HUES48 (cell line): Measurements from ENCODE around the gene PCDHGA1.
A peak's percentile ranks its signal among the peaks of the same experiment; 100 is the strongest.

ENCODE experiments used
- H3K27ac ChIP-seq: one replicate; pipeline ENCODE4 v1.7.0; 2013; ENCODE audit warnings: low read depth, low read length, inconsistent platforms
- H3K27me3 ChIP-seq: 2 replicates; pipeline ENCODE4 v1.6.1; 2013; ENCODE audit warnings: mild to moderate bottlenecking, low read length; ENCODE audit not compliant: control insufficient read depth, insufficient read depth
- H3K36me3 ChIP-seq: 2 replicates; pipeline ENCODE4 v1.6.1; 2013; ENCODE audit warnings: low read length; ENCODE audit not compliant: control insufficient read depth, insufficient read depth
- H3K4me1 ChIP-seq: 2 replicates; pipeline ENCODE4 v1.6.1; 2013; ENCODE audit warnings: mild to moderate bottlenecking, low read length; ENCODE audit not compliant: control insufficient read depth, insufficient read depth
- H3K4me3 ChIP-seq: 2 replicates; pipeline ENCODE4 v1.5.1; 2013; ENCODE audit warnings: mild to moderate bottlenecking, low read depth, low read length
- H3K9ac ChIP-seq: 2 replicates; pipeline ENCODE4 v1.6.1; 2013; ENCODE audit warnings: mild to moderate bottlenecking, low read depth, low read length, moderate library complexity
- H3K9me3 ChIP-seq: 2 replicates; pipeline ENCODE4 v1.6.1; 2013; ENCODE audit warnings: low read length; ENCODE audit not compliant: control insufficient read depth, insufficient read depth

Gene PCDHGA1

DNA sequence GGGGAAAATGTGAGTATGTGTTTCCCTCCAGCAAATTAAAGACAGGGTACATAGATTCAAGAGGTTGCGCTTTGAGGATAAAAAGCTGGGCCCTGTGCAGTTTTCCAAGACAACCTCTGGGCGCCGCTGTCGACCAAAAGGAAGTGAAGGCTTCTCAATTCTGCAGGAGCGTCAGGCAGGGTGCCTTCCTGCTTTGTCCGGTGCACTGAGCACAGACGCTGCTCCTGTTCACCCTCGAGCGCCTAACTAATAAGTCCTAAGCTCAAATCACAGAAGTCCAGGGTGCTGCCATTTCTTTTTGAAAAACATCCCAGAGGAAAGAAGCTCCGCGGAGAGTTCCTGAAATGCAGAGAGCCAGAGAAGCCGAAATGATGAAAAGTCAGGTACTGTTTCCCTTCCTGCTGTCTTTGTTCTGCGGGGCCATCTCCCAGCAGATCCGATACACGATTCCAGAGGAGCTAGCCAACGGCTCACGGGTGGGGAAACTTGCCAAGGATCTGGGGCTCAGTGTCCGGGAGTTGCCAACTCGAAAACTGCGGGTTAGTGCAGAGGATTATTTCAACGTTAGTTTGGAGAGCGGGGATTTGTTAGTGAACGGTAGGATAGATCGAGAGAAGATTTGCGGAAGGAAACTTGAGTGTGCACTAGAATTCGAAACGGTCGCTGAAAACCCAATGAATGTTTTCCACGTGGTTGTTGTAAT is 19.8 kb downstream of the PCDHGA1 start, which contains the start of gene PCDHGB1:
TSS of gene PCDHGB1 (plus strand) at position 183 of the 703 bp plus-strand sequence. CDS start at position 345, 162 bp downstream.
- H3K36me3 ChIP-seq = no peaks in the 10 kb centered on the region
- H3K4me3 ChIP-seq = peak within 1 kb of the TSS; percentile 27; the same call in 1 of the 2 replicates
- H3K9ac ChIP-seq = no peak within 1 kb of the TSS
- no peaks in the 10 kb centered on the region for H3K27me3 ChIP-seq
- no peak within 1 kb of the TSS for H3K27ac ChIP-seq
- no peaks in the 10 kb centered on the region for H3K4me1 ChIP-seq
- peaks cover 39% of the 10 kb centered on the region for H3K9me3 ChIP-seq

DNA sequence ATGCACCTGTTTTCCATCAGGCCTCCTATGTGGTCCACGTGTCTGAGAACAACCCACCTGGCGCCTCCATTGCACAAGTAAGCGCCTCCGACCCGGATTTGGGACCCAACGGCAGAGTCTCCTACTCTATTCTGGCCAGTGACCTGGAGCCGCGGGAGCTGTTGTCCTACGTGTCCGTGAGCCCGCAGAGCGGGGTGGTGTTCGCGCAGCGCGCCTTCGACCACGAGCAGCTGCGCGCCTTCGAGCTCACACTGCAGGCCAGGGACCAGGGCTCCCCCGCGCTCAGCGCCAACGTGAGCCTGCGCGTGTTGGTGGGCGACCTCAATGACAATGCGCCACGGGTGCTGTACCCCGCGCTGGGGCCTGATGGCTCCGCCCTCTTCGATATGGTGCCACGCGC is 21.3 kb downstream of the PCDHGA1 start:
- H3K4me1 ChIP-seq = no peaks in the 10 kb centered on the region
- no peak overlapping the region for H3K27ac ChIP-seq
- H3K9ac ChIP-seq = no peak overlapping the region
- H3K36me3 ChIP-seq = no peaks in the 10 kb centered on the region
- peaks cover 51% of the 10 kb centered on the region for H3K9me3 ChIP-seq
- no peaks in the 10 kb centered on the region for H3K27me3 ChIP-seq
- no peak overlapping the region for H3K4me3 ChIP-seq

DNA sequence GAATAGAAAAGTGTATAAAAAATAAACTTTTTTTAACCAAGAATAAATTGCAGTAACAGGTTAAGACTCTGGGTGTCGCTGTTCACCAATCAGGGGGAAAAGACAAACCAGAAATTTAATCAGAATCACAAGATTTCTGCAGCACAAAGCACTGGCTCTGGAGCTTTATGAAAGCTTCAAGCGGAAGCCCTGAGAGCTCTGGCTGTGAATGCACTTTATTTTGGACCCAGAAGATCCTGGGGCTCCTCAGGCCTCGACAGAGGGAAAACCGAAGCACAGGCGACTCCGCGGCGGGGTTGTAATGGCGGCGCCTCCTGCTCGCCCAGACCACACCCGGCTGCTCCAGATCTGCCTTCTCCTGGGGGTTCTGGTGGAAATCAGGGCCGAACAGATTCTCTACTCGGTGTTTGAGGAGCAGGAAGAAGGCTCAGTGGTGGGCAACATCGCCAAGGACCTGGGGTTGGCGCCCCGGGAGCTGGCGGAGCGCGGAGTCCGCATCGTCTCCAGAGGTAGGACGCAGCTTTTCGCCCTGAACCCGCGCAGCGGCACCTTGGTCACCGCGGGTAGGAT is 24.7 kb downstream of the PCDHGA1 start, which contains the start of gene PCDHGA4:
TSS of gene PCDHGA4 (plus strand) at position 122 of the 570 bp plus-strand sequence. CDS start at position 209, 87 bp downstream.
- peaks cover 49% of the 10 kb centered on the region for H3K9me3 ChIP-seq
- no peak within 1 kb of the TSS for H3K27ac ChIP-seq
- no peaks in the 10 kb centered on the region for H3K36me3 ChIP-seq
- H3K27me3 ChIP-seq = no peaks in the 10 kb centered on the region
- no peak within 1 kb of the TSS for H3K4me3 ChIP-seq
- H3K9ac ChIP-seq = no peak within 1 kb of the TSS
- H3K4me1 ChIP-seq = no peaks in the 10 kb centered on the region

DNA sequence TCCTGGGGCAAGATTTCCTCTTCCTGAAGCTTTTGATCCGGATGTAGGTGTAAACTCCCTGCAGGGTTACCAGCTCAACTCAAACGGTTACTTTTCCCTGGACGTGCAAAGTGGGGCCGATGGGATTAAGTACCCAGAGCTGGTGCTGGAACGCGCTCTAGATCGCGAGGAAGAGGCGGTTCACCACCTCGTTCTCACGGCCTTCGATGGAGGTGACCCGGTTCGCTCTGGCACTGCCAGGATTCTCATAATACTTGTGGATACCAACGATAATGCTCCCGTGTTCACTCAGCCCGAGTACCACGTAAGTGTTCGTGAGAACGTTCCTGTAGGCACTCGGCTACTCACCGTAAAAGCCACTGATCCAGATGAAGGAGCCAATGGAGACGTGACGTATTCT is 25.3 kb downstream of the PCDHGA1 start:
- H3K27me3 ChIP-seq = no peaks in the 10 kb centered on the region
- H3K36me3 ChIP-seq = no peaks in the 10 kb centered on the region
- peaks cover 56% of the 10 kb centered on the region for H3K9me3 ChIP-seq
- H3K9ac ChIP-seq = no peak overlapping the region
- H3K4me3 ChIP-seq = no peak overlapping the region
- no peaks in the 10 kb centered on the region for H3K4me1 ChIP-seq
- no peak overlapping the region for H3K27ac ChIP-seq

DNA sequence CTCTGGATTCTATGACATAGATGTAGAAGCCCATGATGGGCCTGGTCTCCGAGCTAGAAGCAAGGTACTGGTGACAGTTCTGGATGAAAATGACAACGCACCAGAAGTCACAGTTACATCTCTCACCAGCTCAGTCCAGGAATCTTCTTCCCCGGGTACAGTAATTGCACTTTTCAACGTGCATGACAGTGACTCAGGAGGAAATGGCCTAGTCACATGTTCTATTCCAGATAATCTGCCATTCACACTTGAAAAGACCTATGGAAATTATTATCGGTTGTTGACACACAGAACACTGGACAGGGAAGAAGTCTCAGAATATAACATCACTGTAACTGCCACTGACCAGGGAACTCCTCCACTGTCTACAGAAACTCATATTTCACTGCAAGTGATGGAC is 25.8 kb downstream of the PCDHGA1 start:
- no peak overlapping the region for H3K4me3 ChIP-seq
- no peaks in the 10 kb centered on the region for H3K4me1 ChIP-seq
- H3K27ac ChIP-seq = no peak overlapping the region
- H3K27me3 ChIP-seq = no peaks in the 10 kb centered on the region
- peaks cover 58% of the 10 kb centered on the region for H3K9me3 ChIP-seq
- no peaks in the 10 kb centered on the region for H3K36me3 ChIP-seq
- H3K9ac ChIP-seq = no peak overlapping the region

DNA sequence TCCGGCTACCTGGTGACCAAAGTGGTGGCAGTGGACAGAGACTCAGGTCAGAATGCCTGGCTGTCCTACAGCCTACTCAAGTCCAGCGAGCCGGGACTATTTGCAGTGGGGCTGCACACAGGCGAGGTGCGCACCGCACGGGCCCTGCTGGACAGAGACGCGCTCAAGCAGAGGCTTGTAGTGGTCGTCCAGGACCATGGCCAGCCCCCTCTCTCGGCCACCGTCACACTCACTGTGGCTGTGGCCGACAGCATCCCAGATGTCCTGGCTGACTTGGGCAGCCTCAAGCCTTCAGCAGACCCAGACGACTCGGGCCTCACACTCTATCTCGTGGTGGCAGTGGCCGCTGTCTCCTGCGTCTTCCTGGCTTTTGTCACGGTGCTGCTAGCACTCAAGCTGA is 26.6 kb downstream of the PCDHGA1 start:
- Histone ChIP-seq H3K9ac (no peak overlapping the region), H3K27ac (no peak overlapping the region), H3K27me3 (no peaks in the 10 kb centered on the region), H3K9me3 (peaks cover 63% of the 10 kb centered on the region), H3K4me3 (no peak overlapping the region), H3K4me1 (no peaks in the 10 kb centered on the region), H3K36me3 (no peaks in the 10 kb centered on the region)

DNA sequence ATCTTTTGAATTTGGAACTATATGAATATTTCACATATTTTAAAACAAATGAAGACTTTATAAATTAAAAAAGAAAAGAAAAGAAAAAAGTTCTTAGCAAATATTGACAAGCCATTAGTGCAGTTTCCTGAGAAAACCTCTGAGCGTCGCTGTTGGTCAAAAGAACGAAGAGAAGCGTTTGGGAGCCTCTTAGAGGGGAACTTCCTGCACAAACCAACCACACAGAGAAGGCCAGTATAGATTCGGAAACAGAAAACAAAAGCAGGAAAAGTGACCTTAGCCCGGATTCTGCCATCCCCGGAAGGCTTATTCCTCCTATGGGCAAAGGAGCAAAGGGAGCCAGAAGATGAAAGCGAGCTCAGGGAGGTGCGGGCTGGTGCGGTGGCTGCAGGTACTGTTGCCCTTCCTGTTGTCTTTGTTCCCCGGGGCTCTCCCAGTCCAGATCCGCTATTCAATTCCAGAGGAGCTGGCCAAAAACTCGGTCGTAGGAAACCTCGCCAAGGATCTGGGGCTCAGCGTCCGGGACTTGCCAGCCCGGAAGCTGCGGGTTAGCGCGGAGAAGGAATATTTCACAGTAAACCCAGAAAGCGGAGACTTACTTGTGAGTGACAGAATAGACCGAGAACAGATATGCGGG is 29.6 kb downstream of the PCDHGA1 start, which contains the start of gene PCDHGB2:
TSS of gene PCDHGB2 (plus strand) at position 205 of the 637 bp plus-strand sequence. CDS start at position 347, 142 bp downstream.
- H3K4me1 ChIP-seq = no peaks in the 10 kb centered on the region
- H3K9ac ChIP-seq = no peak within 1 kb of the TSS
- no peaks in the 10 kb centered on the region for H3K36me3 ChIP-seq
- peak within 1 kb of the TSS; percentile 37 for H3K4me3 ChIP-seq
- peaks cover 63% of the 10 kb centered on the region for H3K9me3 ChIP-seq
- no peaks in the 10 kb centered on the region for H3K27me3 ChIP-seq
- H3K27ac ChIP-seq = no peak within 1 kb of the TSS

DNA sequence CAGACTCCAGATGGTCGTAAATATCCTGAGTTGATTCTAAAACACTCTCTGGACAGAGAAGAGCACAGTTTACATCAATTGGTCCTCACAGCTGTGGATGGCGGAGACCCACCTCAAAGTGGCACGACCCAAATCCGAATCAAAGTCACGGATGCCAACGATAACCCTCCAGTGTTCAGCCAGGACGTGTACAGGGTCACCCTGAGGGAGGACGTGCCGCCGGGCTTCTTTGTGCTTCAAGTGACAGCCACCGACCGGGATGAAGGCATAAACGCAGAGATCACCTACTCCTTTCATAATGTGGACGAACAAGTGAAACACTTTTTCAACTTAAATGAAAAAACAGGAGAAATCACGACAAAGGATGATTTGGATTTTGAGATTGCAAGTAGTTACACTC is 30.4 kb downstream of the PCDHGA1 start:
- peak overlapping the region; percentile 11; the same call in 1 of the 2 replicates for H3K4me3 ChIP-seq
- H3K4me1 ChIP-seq = no peaks in the 10 kb centered on the region
- peaks cover 64% of the 10 kb centered on the region for H3K9me3 ChIP-seq
- H3K27me3 ChIP-seq = no peaks in the 10 kb centered on the region
- no peak overlapping the region for H3K27ac ChIP-seq
- no peak overlapping the region for H3K9ac ChIP-seq
- H3K36me3 ChIP-seq = no peaks in the 10 kb centered on the region

DNA sequence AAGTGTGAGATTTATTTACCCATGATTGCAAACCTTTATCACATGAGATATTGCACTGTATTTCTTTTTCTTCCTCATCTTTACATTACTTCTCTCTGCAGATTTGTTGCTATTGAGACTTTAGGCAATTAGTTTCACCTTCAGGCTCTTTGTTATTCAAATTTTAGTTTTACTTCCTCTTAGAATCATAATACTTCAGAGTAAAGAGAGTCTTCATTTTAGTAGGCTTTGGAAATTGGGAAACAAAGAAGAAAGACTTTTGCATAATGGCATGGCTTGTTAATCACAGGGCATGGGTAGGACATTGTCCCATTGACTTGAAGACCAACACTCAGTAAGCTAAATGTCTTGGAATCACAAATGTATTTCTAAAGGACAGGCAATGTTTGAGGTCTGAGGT is 32.4 kb downstream of the PCDHGA1 start:
- H3K27ac ChIP-seq = no peak overlapping the region
- H3K4me1 ChIP-seq = no peaks in the 10 kb centered on the region
- H3K27me3 ChIP-seq = no peaks in the 10 kb centered on the region
- H3K9ac ChIP-seq = no peak overlapping the region
- H3K9me3 ChIP-seq = peaks cover 66% of the 10 kb centered on the region
- no peaks in the 10 kb centered on the region for H3K36me3 ChIP-seq
- peak overlapping the region; percentile 24 for H3K4me3 ChIP-seq

DNA sequence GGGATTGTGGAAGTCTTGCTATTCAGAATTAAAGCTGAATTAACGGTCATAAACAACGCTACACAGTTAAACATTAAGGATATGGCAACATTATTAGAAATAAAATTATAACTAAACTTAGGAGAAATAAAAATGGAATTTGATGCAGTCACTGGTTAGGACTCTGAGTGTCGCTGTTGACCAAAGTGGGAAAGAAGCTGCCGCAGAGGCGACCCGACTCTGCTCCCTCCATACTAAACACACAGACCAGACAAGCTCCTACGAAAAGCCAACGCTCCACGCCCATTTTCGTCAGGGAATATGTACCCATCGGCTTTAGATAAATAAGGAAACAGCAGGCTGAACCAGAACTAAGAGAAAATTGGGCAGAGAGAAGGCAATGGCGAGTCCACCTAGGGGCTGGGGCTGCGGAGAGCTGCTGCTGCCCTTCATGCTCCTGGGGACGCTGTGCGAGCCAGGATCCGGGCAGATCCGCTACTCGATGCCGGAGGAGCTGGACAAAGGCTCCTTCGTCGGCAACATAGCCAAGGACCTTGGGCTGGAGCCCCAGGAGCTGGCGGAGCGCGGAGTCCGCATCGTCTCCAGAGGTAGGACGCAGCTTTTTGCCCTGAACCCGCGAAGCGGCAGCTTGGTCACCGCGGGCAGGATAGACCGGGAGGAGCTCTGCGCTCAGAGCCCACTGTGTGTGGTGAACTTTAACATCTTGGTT is 33.8 kb downstream of the PCDHGA1 start, which contains the start of gene PCDHGA5:
TSS of gene PCDHGA5 (plus strand) at position 211 of the 709 bp plus-strand sequence. CDS start at position 380, 169 bp downstream.
- Histone ChIP-seq H3K27me3 (no peaks in the 10 kb centered on the region), H3K9me3 (peaks cover 68% of the 10 kb centered on the region), H3K36me3 (no peaks in the 10 kb centered on the region), H3K4me1 (no peaks in the 10 kb centered on the region), H3K27ac (no peak within 1 kb of the TSS), H3K9ac (no peak within 1 kb of the TSS), H3K4me3 (peak within 1 kb of the TSS; percentile 24; the same call in 1 of the 2 replicates)
